ENCODE results near the gene PELI1.
"Not testable (repeated sequence)": the region's sequence is repeated elsewhere in the genome, so short reads cannot be mapped to it uniquely, and the experiment has no call there.

PELI1 gene

DNA sequence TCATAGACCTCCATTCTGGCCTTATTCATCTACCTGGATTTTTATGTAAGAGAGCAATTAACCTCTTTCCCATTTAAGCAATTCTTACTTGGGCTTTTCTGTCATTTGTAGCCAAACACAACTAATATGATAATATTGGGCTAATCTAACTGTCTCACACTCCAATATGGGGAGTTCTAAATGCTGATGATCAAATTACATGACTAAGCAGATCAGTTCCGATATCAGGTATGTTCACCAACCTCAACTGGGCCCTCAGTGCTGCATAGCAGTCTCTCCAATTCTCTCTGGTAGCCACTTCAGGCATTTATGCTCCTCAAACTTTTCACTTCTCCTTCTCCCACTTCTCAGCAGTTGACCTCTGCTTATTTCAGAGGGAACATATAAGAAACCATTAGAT is 64.0 kb downstream of the PELI1 start:
- Histone ChIP-seq H3K9me3 (ENCODE audit: control extremely low read depth in 1 of 5, control insufficient read depth in 4 of 5, insufficient read depth in 2 of 5, low read depth in 1 of 5, low read length in 4 of 5) (no peaks in the 10 kb centered on the region), H3K4me1 (ENCODE audit: control extremely low read depth in 1 of 4, control insufficient read depth in 4 of 4, insufficient read depth in 4 of 4, low read length in 3 of 4) (no peaks in the 10 kb centered on the region), H3K36me3 (ENCODE audit: control insufficient read depth in 4 of 4, insufficient read depth in 4 of 4, low read length in 3 of 4) (no peaks in the 10 kb centered on the region), H3K27me3 (replicated peaks in 2 of 5; ENCODE audit: control insufficient read depth in 4 of 5, insufficient read depth in 5 of 5, low read length in 4 of 5) (no peaks in the 10 kb centered on the region), H3K27ac (ENCODE audit: insufficient read depth in 1 of 2, low read depth in 1 of 2, low read length in 2 of 2, poor library complexity in 1 of 2, severe bottlenecking in 2 of 2) (no peak overlapping the region), H3K4me3 (ENCODE audit: control insufficient read depth in 1 of 7, extremely low read depth in 1 of 7, insufficient read depth in 4 of 7, low read depth in 2 of 7, low read length in 6 of 7) (no peak overlapping the region)
- 94% methylated on average over 1 of the region's 1 CpG for WGBS (ENCODE audit: insufficient coverage)
- CTCF ChIA-PET = interaction anchor here (1.6 kb wide), 1 partner anchor 46 kb away, joined by 4 read pairs; no protein-coding TSS in a partner anchor
- POLR2A ChIA-PET = no interaction called here
- DNase-seq = no peak

DNA sequence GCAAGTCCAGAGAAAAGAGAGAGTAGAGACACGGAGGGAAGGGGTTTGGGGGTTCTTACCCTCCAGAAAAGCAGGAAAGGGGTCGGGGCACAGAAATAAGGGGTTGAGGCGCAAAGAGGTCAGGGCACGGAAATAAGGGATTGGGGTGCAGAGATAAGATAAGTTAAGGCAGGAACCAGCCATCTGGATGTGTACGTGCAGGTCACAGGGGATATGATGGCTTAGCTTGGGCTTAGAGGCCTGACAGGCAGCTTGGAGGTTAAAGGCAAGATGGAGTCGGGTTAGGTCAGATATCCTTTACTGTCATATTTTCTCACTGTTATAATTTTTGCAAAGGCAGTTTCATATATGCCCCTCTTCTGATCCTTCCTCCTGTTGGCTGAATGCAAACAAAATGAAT is 64.5 kb downstream of the PELI1 start:
- H3K36me3 ChIP-seq (ENCODE audit: control insufficient read depth in 4 of 4, insufficient read depth in 4 of 4, low read length in 3 of 4); H3K9me3 ChIP-seq (ENCODE audit: control extremely low read depth in 1 of 5, control insufficient read depth in 4 of 5, insufficient read depth in 2 of 5, low read depth in 1 of 5, low read length in 4 of 5); H3K27me3 ChIP-seq (replicated peaks in 2 of 5; ENCODE audit: control insufficient read depth in 4 of 5, insufficient read depth in 5 of 5, low read length in 4 of 5); POLR2A ChIA-PET; H3K4me1 ChIP-seq (ENCODE audit: control extremely low read depth in 1 of 4, control insufficient read depth in 4 of 4, insufficient read depth in 4 of 4, low read length in 3 of 4); H3K4me3 ChIP-seq (ENCODE audit: control insufficient read depth in 1 of 7, extremely low read depth in 1 of 7, insufficient read depth in 4 of 7, low read depth in 2 of 7, low read length in 6 of 7); H3K27ac ChIP-seq (ENCODE audit: insufficient read depth in 1 of 2, low read depth in 1 of 2, low read length in 2 of 2, poor library complexity in 1 of 2, severe bottlenecking in 2 of 2); DNase-seq: not testable (repeated sequence)
- 94% methylated on average over 5 of the region's 6 CpGs for WGBS (ENCODE audit: insufficient coverage)
- CTCF ChIA-PET = interaction anchor here (1.6 kb wide), 1 partner anchor 47 kb away, joined by 4 read pairs; no protein-coding TSS in a partner anchor

DNA sequence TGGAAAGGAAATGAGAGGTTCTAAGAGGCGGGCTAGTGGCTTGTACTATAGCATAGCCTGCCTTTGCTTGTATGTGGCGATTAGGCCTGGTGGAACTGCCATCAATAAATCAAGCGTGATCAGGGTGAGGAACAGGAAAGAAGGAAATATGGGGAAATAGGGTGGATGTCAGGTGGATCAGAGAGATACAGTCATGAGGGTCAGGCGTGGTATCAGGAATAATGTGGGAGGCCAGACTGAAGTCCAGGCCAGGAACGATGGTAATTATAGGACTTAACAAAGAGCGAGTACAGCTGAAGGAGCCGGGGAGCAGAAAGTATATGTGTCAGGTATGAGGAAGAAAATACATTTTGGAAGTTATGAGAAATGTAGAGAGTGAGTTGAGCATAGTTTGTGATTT is 67.4 kb downstream of the PELI1 start:
- 82% methylated on average over 6 of the region's 7 CpGs for WGBS (ENCODE audit: insufficient coverage)
- H3K4me3 ChIP-seq (ENCODE audit: control insufficient read depth in 1 of 7, extremely low read depth in 1 of 7, insufficient read depth in 4 of 7, low read depth in 2 of 7, low read length in 6 of 7) = not testable (repeated sequence)

DNA sequence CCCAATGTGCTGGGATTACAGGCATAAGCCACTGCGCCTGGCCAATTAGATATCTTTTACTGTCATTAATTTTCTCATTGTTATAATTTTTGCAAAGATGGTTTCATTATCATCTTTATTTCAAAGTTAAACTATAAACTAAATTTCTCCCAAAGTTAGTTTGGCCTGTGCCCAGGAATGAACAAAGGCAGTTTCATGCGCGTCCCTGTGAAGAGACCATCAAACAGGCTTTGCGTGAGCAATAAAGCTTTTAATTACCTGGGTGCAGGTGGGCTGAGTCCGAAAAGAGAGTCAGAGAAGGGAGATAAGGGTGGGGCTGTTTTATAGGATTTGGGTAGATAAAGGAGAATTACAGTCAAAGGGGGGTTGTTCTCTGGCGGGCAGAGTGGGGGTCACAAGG is 69.6 kb downstream of the PELI1 start:
- H3K27ac ChIP-seq (ENCODE audit: insufficient read depth in 1 of 2, low read depth in 1 of 2, low read length in 2 of 2, poor library complexity in 1 of 2, severe bottlenecking in 2 of 2); H3K36me3 ChIP-seq (ENCODE audit: control insufficient read depth in 4 of 4, insufficient read depth in 4 of 4, low read length in 3 of 4); H3K4me3 ChIP-seq (ENCODE audit: control insufficient read depth in 1 of 7, extremely low read depth in 1 of 7, insufficient read depth in 4 of 7, low read depth in 2 of 7, low read length in 6 of 7); CTCF ChIA-PET; H3K9me3 ChIP-seq (ENCODE audit: control extremely low read depth in 1 of 5, control insufficient read depth in 4 of 5, insufficient read depth in 2 of 5, low read depth in 1 of 5, low read length in 4 of 5); H3K27me3 ChIP-seq (replicated peaks in 2 of 5; ENCODE audit: control insufficient read depth in 4 of 5, insufficient read depth in 5 of 5, low read length in 4 of 5); DNase-seq; H3K4me1 ChIP-seq (ENCODE audit: control extremely low read depth in 1 of 4, control insufficient read depth in 4 of 4, insufficient read depth in 4 of 4, low read length in 3 of 4); POLR2A ChIA-PET: not testable (repeated sequence)
- 100% methylated on average over 3 of the region's 6 CpGs for WGBS (ENCODE audit: insufficient coverage)

More for the DNA sequence above, 67.4 kb downstream of the PELI1 start:
- CTCF ChIA-PET; H3K9me3 ChIP-seq (ENCODE audit: control extremely low read depth in 1 of 5, control insufficient read depth in 4 of 5, insufficient read depth in 2 of 5, low read depth in 1 of 5, low read length in 4 of 5); H3K27me3 ChIP-seq (replicated peaks in 2 of 5; ENCODE audit: control insufficient read depth in 4 of 5, insufficient read depth in 5 of 5, low read length in 4 of 5); H3K4me1 ChIP-seq (ENCODE audit: control extremely low read depth in 1 of 4, control insufficient read depth in 4 of 4, insufficient read depth in 4 of 4, low read length in 3 of 4); H3K36me3 ChIP-seq (ENCODE audit: control insufficient read depth in 4 of 4, insufficient read depth in 4 of 4, low read length in 3 of 4); H3K27ac ChIP-seq (ENCODE audit: insufficient read depth in 1 of 2, low read depth in 1 of 2, low read length in 2 of 2, poor library complexity in 1 of 2, severe bottlenecking in 2 of 2); DNase-seq; POLR2A ChIA-PET: not testable (repeated sequence)

DNA sequence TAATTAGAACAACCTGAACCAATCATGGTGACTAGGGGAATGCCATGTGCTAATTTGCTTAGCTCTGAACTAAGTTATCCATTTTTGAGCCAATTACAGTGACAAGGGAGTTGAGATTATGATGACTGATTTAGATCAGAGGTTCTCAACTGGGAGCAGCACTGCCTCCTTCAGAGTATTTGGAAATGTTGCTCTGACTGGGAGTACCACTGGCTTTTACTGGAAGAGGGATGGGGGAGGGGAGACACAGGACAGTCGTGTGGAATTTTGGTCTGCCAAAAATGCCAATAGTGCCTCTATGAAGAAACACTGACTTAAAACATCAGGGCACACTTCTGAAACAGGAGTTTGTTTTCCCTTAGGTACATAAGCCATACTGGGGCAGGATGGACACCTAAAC is 76.9 kb downstream of the PELI1 start:
- no peaks in the 10 kb centered on the region for H3K27me3 ChIP-seq (replicated peaks in 2 of 5; ENCODE audit: control insufficient read depth in 4 of 5, insufficient read depth in 5 of 5, low read length in 4 of 5)
- H3K9me3 ChIP-seq (ENCODE audit: control extremely low read depth in 1 of 5, control insufficient read depth in 4 of 5, insufficient read depth in 2 of 5, low read depth in 1 of 5, low read length in 4 of 5) = no peaks in the 10 kb centered on the region
- H3K4me3 ChIP-seq (ENCODE audit: control insufficient read depth in 1 of 7, extremely low read depth in 1 of 7, insufficient read depth in 4 of 7, low read depth in 2 of 7, low read length in 6 of 7) = no peak overlapping the region
- CTCF ChIA-PET = no interaction called here
- DNase-seq = no peak
- no peak overlapping the region for H3K27ac ChIP-seq (ENCODE audit: insufficient read depth in 1 of 2, low read depth in 1 of 2, low read length in 2 of 2, poor library complexity in 1 of 2, severe bottlenecking in 2 of 2)
- H3K4me1 ChIP-seq (ENCODE audit: control extremely low read depth in 1 of 4, control insufficient read depth in 4 of 4, insufficient read depth in 4 of 4, low read length in 3 of 4) = peaks cover 0 to 7% (median 0%) of the 10 kb centered on the region in 4 experiments
- POLR2A ChIA-PET = interaction anchor here (0.7 kb wide), 1 partner anchor 1160 kb away, joined by 9 read pairs; the partner anchor contains the start of gene ACTR2
- WGBS (ENCODE audit: insufficient coverage) = no CpG with 5 or more reads among the region's 1 CpG
- H3K36me3 ChIP-seq (ENCODE audit: control insufficient read depth in 4 of 4, insufficient read depth in 4 of 4, low read length in 3 of 4) = no peaks in the 10 kb centered on the region

DNA sequence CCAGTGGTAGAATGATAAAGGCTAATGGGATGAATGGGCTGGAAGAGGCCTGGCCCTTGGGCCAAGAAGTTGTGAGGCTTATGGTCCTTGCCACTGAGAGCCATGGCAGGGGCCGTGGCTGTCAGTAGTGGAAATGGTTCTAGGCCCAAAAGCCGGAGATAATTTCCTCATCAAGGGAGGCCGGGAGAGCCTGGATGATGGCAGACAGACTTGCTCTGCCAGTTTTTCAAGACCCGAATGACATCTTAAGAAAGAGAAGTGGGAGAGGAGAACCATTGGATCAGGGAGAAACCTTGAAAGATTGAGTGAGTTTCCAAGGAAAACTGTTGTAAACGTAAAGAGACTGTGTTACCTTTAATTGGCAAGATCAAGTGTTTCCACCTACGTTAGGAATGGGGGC is 78.7 kb downstream of the PELI1 start:
- Histone ChIP-seq H3K4me3 (ENCODE audit: control insufficient read depth in 1 of 7, extremely low read depth in 1 of 7, insufficient read depth in 4 of 7, low read depth in 2 of 7, low read length in 6 of 7) (no peak overlapping the region), H3K36me3 (ENCODE audit: control insufficient read depth in 4 of 4, insufficient read depth in 4 of 4, low read length in 3 of 4) (no peaks in the 10 kb centered on the region), H3K27me3 (replicated peaks in 2 of 5; ENCODE audit: control insufficient read depth in 4 of 5, insufficient read depth in 5 of 5, low read length in 4 of 5) (no peaks in the 10 kb centered on the region), H3K27ac (ENCODE audit: insufficient read depth in 1 of 2, low read depth in 1 of 2, low read length in 2 of 2, poor library complexity in 1 of 2, severe bottlenecking in 2 of 2) (no peak overlapping the region), H3K9me3 (ENCODE audit: control extremely low read depth in 1 of 5, control insufficient read depth in 4 of 5, insufficient read depth in 2 of 5, low read depth in 1 of 5, low read length in 4 of 5) (no peaks in the 10 kb centered on the region), H3K4me1 (ENCODE audit: control extremely low read depth in 1 of 4, control insufficient read depth in 4 of 4, insufficient read depth in 4 of 4, low read length in 3 of 4) (peaks cover 0 to 7% (median 0%) of the 10 kb centered on the region in 4 experiments)
- ChIA-PET POLR2A (no interaction called here), CTCF (no interaction called here)
- DNase-seq = no peak
- WGBS (ENCODE audit: insufficient coverage) = 89% methylated on average over 6 of the region's 6 CpGs

DNA sequence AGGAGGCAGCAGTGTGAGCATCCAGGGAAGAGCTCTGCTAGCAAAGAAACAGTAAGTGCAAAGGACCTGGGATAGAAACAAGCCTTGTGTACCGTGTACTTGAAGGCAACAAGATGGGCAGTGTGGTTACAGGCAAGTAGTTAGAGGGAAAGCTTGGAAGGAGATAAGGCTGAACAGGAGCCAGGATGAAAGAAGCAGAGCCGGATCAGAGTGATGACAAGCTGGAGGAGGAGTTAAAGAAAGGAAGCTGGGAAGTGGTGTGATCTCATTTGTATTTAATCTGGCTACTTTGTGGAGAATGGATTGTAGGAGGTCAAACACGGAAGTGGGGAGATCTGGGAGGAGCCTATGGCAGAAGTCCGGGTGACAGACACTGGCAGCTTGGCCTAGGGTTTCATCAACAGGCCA is 80.3 kb downstream of the PELI1 start:
- Histone ChIP-seq H3K4me3 (ENCODE audit: control insufficient read depth in 1 of 7, extremely low read depth in 1 of 7, insufficient read depth in 4 of 7, low read depth in 2 of 7, low read length in 6 of 7) (no peak overlapping the region), H3K36me3 (ENCODE audit: control insufficient read depth in 4 of 4, insufficient read depth in 4 of 4, low read length in 3 of 4) (no peaks in the 10 kb centered on the region), H3K9me3 (ENCODE audit: control extremely low read depth in 1 of 5, control insufficient read depth in 4 of 5, insufficient read depth in 2 of 5, low read depth in 1 of 5, low read length in 4 of 5) (no peaks in the 10 kb centered on the region), H3K27me3 (replicated peaks in 2 of 5; ENCODE audit: control insufficient read depth in 4 of 5, insufficient read depth in 5 of 5, low read length in 4 of 5) (no peaks in the 10 kb centered on the region), H3K4me1 (ENCODE audit: control extremely low read depth in 1 of 4, control insufficient read depth in 4 of 4, insufficient read depth in 4 of 4, low read length in 3 of 4) (peaks cover 0 to 7% (median 0%) of the 10 kb centered on the region in 4 experiments), H3K27ac (ENCODE audit: insufficient read depth in 1 of 2, low read depth in 1 of 2, low read length in 2 of 2, poor library complexity in 1 of 2, severe bottlenecking in 2 of 2) (no peak overlapping the region)
- no peak for DNase-seq
- ChIA-PET POLR2A (no interaction called here), CTCF (interaction anchor here (0.7 to 1.8 kb wide), 4 partner anchors 9 to 264 kb away, joined by 3 to 5 read pairs (median 4); no protein-coding TSS in a partner anchor)
- 95% methylated on average over 4 of the region's 4 CpGs for WGBS (ENCODE audit: insufficient coverage)
